Mesothelial cell of epicardium (in vitro differentiated cells): Measurements from ENCODE around the gene TLE4. TPM values are rescaled to one million over a fixed set of nuclear protein-coding genes. Genes with fewer than 3 reads are reported as not detected.

Experiments used
- DNase-seq, 2 experiments: peaks; one replicate each; pipeline ENCODE4 v3.0.0; 2021; ENCODE audit warnings: low spot score in 2 of 2; ENCODE audit not compliant: unreplicated experiment in 2 of 2
- H3K27ac Mint-ChIP-seq: 2 replicates; pipeline ENCODE4 v1.8.0; 2021; ENCODE audit warnings: mixed read lengths
- H3K27me3 Mint-ChIP-seq: 2 replicates; pipeline ENCODE4 v1.8.0; 2021; ENCODE audit warnings: low read depth, mixed read lengths
- H3K36me3 Mint-ChIP-seq: 2 replicates; pipeline ENCODE4 v1.8.0; 2021; ENCODE audit warnings: mixed read lengths
- H3K4me1 Mint-ChIP-seq: 2 replicates; pipeline ENCODE4 v1.8.0; 2021; ENCODE audit warnings: mixed read lengths
- H3K4me3 Mint-ChIP-seq: 2 replicates; pipeline ENCODE4 v1.8.0; 2021; ENCODE audit warnings: mild to moderate bottlenecking, moderate library complexity, mixed read lengths
- H3K9me3 Mint-ChIP-seq: 2 replicates; pipeline ENCODE4 v1.8.0; 2021; ENCODE audit warnings: mixed read lengths
- CTCF ChIP-seq: fragments of 200-600 bp; sonication (generic); IDR thresholded peaks from one replicate; pipeline ENCODE4 v1.5.0; 2021; ENCODE audit warnings: antibody characterized with exemption; ENCODE audit not compliant: unreplicated experiment
- total RNA-seq: library from RNA; stranded (reverse); gene quantifications from 3 replicates; pipeline ENCODE4 v1.2.1, GENCODE V29; 2021

TLE4 gene
- total RNA-seq, 1 donor from 2014 or later = 63.6 TPM

- Mint-ChIP-seq H3K4me1 (peaks cover 41% of the 10 kb centered on the region), H3K4me3 (no peak overlapping the region), H3K27me3 (no peaks in the 10 kb centered on the region), H3K36me3 (peaks cover 7% of the 10 kb centered on the region), H3K9me3 (no peaks in the 10 kb centered on the region), H3K27ac (peak overlapping the region; percentile 2)
- DNase-seq = no peak
- no peak for TF ChIP-seq CTCF
These were observed 101.1 kb downstream of the TLE4 start for GRCh38 chr9:79672891-79673290.

- no peak for DNase-seq
- Mint-ChIP-seq H3K27me3 (no peaks in the 10 kb centered on the region), H3K4me3 (no peak overlapping the region), H3K27ac (no peak overlapping the region), H3K9me3 (no peaks in the 10 kb centered on the region), H3K4me1 (peaks cover 39% of the 10 kb centered on the region), H3K36me3 (peaks cover 9% of the 10 kb centered on the region)
- TF ChIP-seq CTCF = no peak
These were observed 101.8 kb downstream of the TLE4 start for GRCh38 chr9:79673614-79674013.

GRCh38 chr9:79674052-79674777 is 102.5 kb downstream of the TLE4 start:
- H3K36me3 Mint-ChIP-seq = peaks cover 10% of the 10 kb centered on the region
- H3K4me1 Mint-ChIP-seq = peaks cover 35% of the 10 kb centered on the region
- no peak for TF ChIP-seq CTCF

GRCh38 chr9:79681576-79681975 is 109.8 kb downstream of the TLE4 start:
- H3K4me3 Mint-ChIP-seq = no peak overlapping the region
- H3K27ac Mint-ChIP-seq = peak overlapping the region; percentile 85
- no peaks in the 10 kb centered on the region for H3K27me3 Mint-ChIP-seq
- TF ChIP-seq CTCF = no peak
- DNase-seq = no peak
- H3K9me3 Mint-ChIP-seq = no peaks in the 10 kb centered on the region
- H3K36me3 Mint-ChIP-seq = peaks cover 3% of the 10 kb centered on the region
- H3K4me1 Mint-ChIP-seq = peaks cover 37% of the 10 kb centered on the region

More at GRCh38 chr9:79674052-79674777, 102.5 kb downstream of the TLE4 start:
- no peak overlapping the region for H3K4me3 Mint-ChIP-seq
- no peaks in the 10 kb centered on the region for H3K27me3 Mint-ChIP-seq
- DNase-seq = no peak
- no peak overlapping the region for H3K27ac Mint-ChIP-seq
- H3K9me3 Mint-ChIP-seq = no peaks in the 10 kb centered on the region

- peak overlapping the region; percentile 60 for H3K27ac Mint-ChIP-seq
- no peak overlapping the region for H3K4me3 Mint-ChIP-seq
- no peak for TF ChIP-seq CTCF
- H3K4me1 Mint-ChIP-seq = peaks cover 37% of the 10 kb centered on the region
- H3K9me3 Mint-ChIP-seq = no peaks in the 10 kb centered on the region
- peaks cover 5% of the 10 kb centered on the region for H3K36me3 Mint-ChIP-seq
- H3K27me3 Mint-ChIP-seq = no peaks in the 10 kb centered on the region
- DNase-seq = no peak
These were observed 110.4 kb downstream of the TLE4 start for GRCh38 chr9:79682076-79682736.
